Nephron (organoid): ENCODE measurements around the gene ZCCHC8.
"Not testable (repeated sequence)": the region's sequence is repeated elsewhere in the genome, so short reads cannot be mapped to it uniquely, and the experiment has no call there.

Experiments
- H3K27ac Mint-ChIP-seq, 3 experiments: 2 replicates each; pipeline ENCODE4 v1.8.0; 2020; ENCODE audit warnings: mixed read lengths in 3 of 3, mild to moderate bottlenecking in 2 of 3, moderate library complexity in 1 of 3
- H3K27me3 Mint-ChIP-seq: 2 replicates; pipeline ENCODE4 v1.8.0; 2021; ENCODE audit warnings: low read depth, mild to moderate bottlenecking, moderate library complexity, mixed read lengths
- H3K36me3 Mint-ChIP-seq: 2 replicates; pipeline ENCODE4 v1.8.0; 2020; ENCODE audit warnings: low read depth, mixed read lengths
- H3K4me1 Mint-ChIP-seq: 2 replicates; pipeline ENCODE4 v1.8.0; 2020; ENCODE audit warnings: mixed read lengths
- H3K4me3 Mint-ChIP-seq, 3 experiments: 2 replicates each; pipeline ENCODE4 v1.8.0; 2020; ENCODE audit warnings: mild to moderate bottlenecking in 3 of 3, mixed read lengths in 3 of 3, moderate library complexity in 2 of 3
- H3K9me3 Mint-ChIP-seq: 2 replicates; pipeline ENCODE4 v1.8.0; 2020; ENCODE audit warnings: mixed read lengths
- CTCF ChIP-seq, 3 experiments: fragments of 200-600 bp; sonication (generic); IDR thresholded peaks; one replicate each; pipeline ENCODE4 v1.5.0; 2021; ENCODE audit warnings: antibody characterized with exemption in 3 of 3; ENCODE audit not compliant: unreplicated experiment in 3 of 3

The ZCCHC8 gene

GRCh38 chr12:122471324-122472226 is 29.2 kb downstream of the ZCCHC8 start:
- Mint-ChIP-seq H3K4me3 (no peak overlapping the region), H3K27ac (peak overlapping the region; percentile 14 to 57 (median 38)), H3K36me3 (peaks cover 34% of the 10 kb centered on the region), H3K4me1 (peaks cover 5% of the 10 kb centered on the region), H3K27me3 (no peaks in the 10 kb centered on the region), H3K9me3 (no peaks in the 10 kb centered on the region)
- TF ChIP-seq CTCF (IDR thresholded peaks at IDR 0.05; ENCODE audit: unreplicated experiment in 3 of 3), result peak; percentile 71 to 88 (median 83)

GRCh38 chr12:122470576-122470975 is 30.2 kb downstream of the ZCCHC8 start:
- not testable (repeated sequence) for H3K27ac Mint-ChIP-seq, H3K9me3 Mint-ChIP-seq, H3K4me1 Mint-ChIP-seq, H3K27me3 Mint-ChIP-seq, H3K4me3 Mint-ChIP-seq
- peaks cover 24% of the 10 kb centered on the region for H3K36me3 Mint-ChIP-seq

- not testable (repeated sequence) for H3K27ac Mint-ChIP-seq, H3K4me3 Mint-ChIP-seq, H3K4me1 Mint-ChIP-seq, H3K9me3 Mint-ChIP-seq, H3K27me3 Mint-ChIP-seq
- H3K36me3 Mint-ChIP-seq, result peaks cover 19% of the 10 kb centered on the region
These were observed 30.9 kb downstream of the ZCCHC8 start for GRCh38 chr12:122469856-122470255.

- H3K36me3 Mint-ChIP-seq, result peaks cover 3% of the 10 kb centered on the region
- H3K9me3 Mint-ChIP-seq, result no peaks in the 10 kb centered on the region
- H3K27ac Mint-ChIP-seq, result no peak overlapping the region
- H3K4me1 Mint-ChIP-seq, result peaks cover 5% of the 10 kb centered on the region
- H3K4me3 Mint-ChIP-seq, result no peak overlapping the region
- no peak for TF ChIP-seq CTCF (IDR thresholded peaks at IDR 0.05; ENCODE audit: unreplicated experiment in 3 of 3)
- H3K27me3 Mint-ChIP-seq, result no peaks in the 10 kb centered on the region
These were observed 32.7 kb downstream of the ZCCHC8 start for GRCh38 chr12:122467983-122468382.

GRCh38 chr12:122464317-122465042 is 36.3 kb downstream of the ZCCHC8 start:
- H3K4me3 Mint-ChIP-seq, result not testable (repeated sequence)

GRCh38 chr12:122460641-122461040 is 40.1 kb downstream of the ZCCHC8 start:
- no peaks in the 10 kb centered on the region for H3K4me1 Mint-ChIP-seq
- no peak overlapping the region for H3K4me3 Mint-ChIP-seq
- no peak for TF ChIP-seq CTCF (IDR thresholded peaks at IDR 0.05; ENCODE audit: unreplicated experiment in 3 of 3)
- H3K27ac Mint-ChIP-seq, result no peak overlapping the region
- H3K9me3 Mint-ChIP-seq, result no peaks in the 10 kb centered on the region
- peaks cover 4% of the 10 kb centered on the region for H3K27me3 Mint-ChIP-seq
- H3K36me3 Mint-ChIP-seq, result no peaks in the 10 kb centered on the region

More at GRCh38 chr12:122464317-122465042, 36.3 kb downstream of the ZCCHC8 start:
- not testable (repeated sequence) for H3K9me3 Mint-ChIP-seq, H3K36me3 Mint-ChIP-seq, H3K4me1 Mint-ChIP-seq, H3K27ac Mint-ChIP-seq, H3K27me3 Mint-ChIP-seq

GRCh38 chr12:122460061-122460460 is 40.7 kb downstream of the ZCCHC8 start:
- no peak overlapping the region for H3K27ac Mint-ChIP-seq
- no peak for TF ChIP-seq CTCF (IDR thresholded peaks at IDR 0.05; ENCODE audit: unreplicated experiment in 3 of 3)
- no peak overlapping the region for H3K4me3 Mint-ChIP-seq
- no peaks in the 10 kb centered on the region for H3K9me3 Mint-ChIP-seq
- peaks cover 4% of the 10 kb centered on the region for H3K27me3 Mint-ChIP-seq
- H3K4me1 Mint-ChIP-seq, result no peaks in the 10 kb centered on the region
- H3K36me3 Mint-ChIP-seq, result no peaks in the 10 kb centered on the region
